ENCODE measurements around the gene UBE2QL1.

The UBE2QL1 gene

GRCh38 chr5:6542421-6543345, 94.0 kb downstream of the UBE2QL1 start:
- DNase-seq = no peak
- no peaks in the 10 kb centered on the region for H3K27me3 ChIP-seq

DNA sequence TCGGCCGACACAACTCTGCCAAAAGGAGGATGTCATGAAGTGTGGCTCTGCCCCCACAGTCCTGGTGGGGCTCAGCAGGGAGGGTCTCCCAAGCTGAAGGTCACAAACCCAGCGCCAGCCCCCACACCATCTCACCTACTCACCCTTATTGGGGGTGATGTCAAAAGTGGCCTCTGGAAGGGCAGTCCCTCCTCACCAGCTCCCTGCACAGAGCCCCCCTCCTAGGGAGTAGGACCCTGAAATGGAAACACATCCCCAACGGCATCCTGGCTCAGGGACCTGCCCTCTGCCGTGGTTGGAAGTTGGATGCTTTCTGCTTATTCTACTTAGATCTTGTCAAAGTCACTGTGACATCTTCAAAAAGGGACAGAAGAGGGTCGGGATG, 94.7 kb downstream of the UBE2QL1 start:
- Histone ChIP-seq H3K36me3 (no peaks in the 10 kb centered on the region), H3K27me3 (no peaks in the 10 kb centered on the region), H3K4me3 (ENCODE audit: low read depth, low read length) (no peak overlapping the region), H3K4me1 (no peaks in the 10 kb centered on the region), H3K9me3 (no peaks in the 10 kb centered on the region)
- TF ChIP-seq CTCF (IDR thresholded peaks at IDR 0.05; ENCODE audit: low read depth, low read length) = no peak
- DNase-seq = no peak

More at GRCh38 chr5:6542421-6543345, 94.0 kb downstream of the UBE2QL1 start:
- Histone ChIP-seq H3K36me3 (no peaks in the 10 kb centered on the region), H3K9me3 (no peaks in the 10 kb centered on the region), H3K4me3 (ENCODE audit: low read depth, low read length) (no peak overlapping the region), H3K4me1 (no peaks in the 10 kb centered on the region)
- TF ChIP-seq CTCF (IDR thresholded peaks at IDR 0.05; ENCODE audit: low read depth, low read length) = no peak

DNA sequence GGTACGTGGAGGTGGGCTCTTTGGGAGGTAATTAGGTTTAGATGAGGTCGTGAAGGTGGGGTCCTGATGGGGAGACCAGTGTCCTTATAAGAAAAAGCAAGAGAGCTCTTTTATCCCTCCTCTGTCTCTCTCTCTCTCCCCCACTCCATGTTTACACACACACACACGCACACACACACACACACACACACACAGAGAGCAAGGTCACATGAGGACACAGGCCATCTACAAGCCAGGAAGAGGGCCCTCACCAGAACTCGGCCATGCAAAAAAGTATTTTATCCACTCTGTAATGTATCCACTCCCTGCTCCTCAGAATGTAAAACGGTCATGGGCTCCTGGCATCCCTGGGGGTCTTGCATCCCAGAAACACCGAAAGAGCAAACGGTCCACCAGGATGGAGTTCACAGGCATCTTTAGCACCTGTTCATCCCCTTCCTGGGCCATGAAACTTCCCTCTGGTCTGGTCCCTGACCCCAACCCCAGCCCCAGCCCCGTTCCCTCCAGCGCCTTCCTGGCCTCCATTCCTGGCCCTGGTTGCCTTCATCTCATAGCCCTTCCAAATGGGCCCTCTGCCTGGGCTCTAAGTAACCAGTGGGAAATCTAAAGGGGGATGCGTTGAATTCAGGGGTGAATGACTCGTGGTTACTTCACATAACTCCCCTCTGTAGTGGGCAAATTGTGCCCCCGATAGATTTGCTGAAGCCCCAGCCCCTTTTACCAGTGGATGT, 95.3 kb downstream of the UBE2QL1 start:
- H3K27me3 ChIP-seq = no peaks in the 10 kb centered on the region
- no peak for TF ChIP-seq CTCF (IDR thresholded peaks at IDR 0.05; ENCODE audit: low read depth, low read length)
- no peak overlapping the region for H3K4me3 ChIP-seq (ENCODE audit: low read depth, low read length)
- no peaks in the 10 kb centered on the region for H3K9me3 ChIP-seq
- no peaks in the 10 kb centered on the region for H3K4me1 ChIP-seq
- no peak for DNase-seq
- no peaks in the 10 kb centered on the region for H3K36me3 ChIP-seq
